Spleen (tissue), 11 donors: ENCODE data around the gene MOB1B. TPM values are rescaled to one million over a fixed set of nuclear protein-coding genes. Genes with fewer than 3 reads are reported as not detected.
A peak's percentile ranks its signal among the peaks of the same experiment; 100 is the strongest.

ENCODE experiments used
- DNase-seq: peaks from one replicate; pipeline ENCODE4 v3.0.0-alpha.2; 2020
- H3K27ac ChIP-seq, 8 donors: fragments of 200-600 bp; sonication (generic) in 7 of 8; 1 replicate in 4 of 8; 2 replicates in 4 of 8; pipeline versions ENCODE4 v1.5.0 to v1.8.0; 2016 to 2021; ENCODE audit warnings: inconsistent platforms in 4 of 8, mild to moderate bottlenecking in 4 of 8, moderate library complexity in 1 of 8
- H3K27me3 ChIP-seq, 7 donors: fragments of 200-600 bp; sonication (generic) in 6 of 7; replicated peaks in 1 of 7; 1 replicate in 4 of 7; 2 replicates in 3 of 7; pipeline versions ENCODE4 v1.5.0 to v1.8.0; 2016 to 2021; ENCODE audit warnings: inconsistent platforms in 3 of 7, mild to moderate bottlenecking in 1 of 7
- H3K36me3 ChIP-seq, 6 donors: fragments of 200-600 bp; sonication (generic) in 5 of 6; 1 replicate in 4 of 6; 2 replicates in 2 of 6; pipeline versions ENCODE4 v1.5.0 to v1.8.0; 2016 to 2021; ENCODE audit warnings: inconsistent platforms in 2 of 6
- H3K4me1 ChIP-seq, 6 donors: fragments of 200-600 bp; sonication (generic) in 5 of 6; 1 replicate in 3 of 6; 2 replicates in 3 of 6; pipeline versions ENCODE4 v1.5.0 to v1.8.0; 2016 to 2021; ENCODE audit warnings: inconsistent platforms in 3 of 6
- H3K4me3 ChIP-seq, 8 donors: fragments of 200-600 bp; sonication (generic) in 7 of 8; 1 replicate in 4 of 8; 2 replicates in 4 of 8; pipeline versions ENCODE4 v1.5.0 to v1.8.0; 2016 to 2021; ENCODE audit warnings: inconsistent platforms in 4 of 8, mild to moderate bottlenecking in 4 of 8, moderate library complexity in 2 of 8
- H3K9me3 ChIP-seq, 8 donors: fragments of 200-600 bp; sonication (generic) in 7 of 8; 1 replicate in 4 of 8; 2 replicates in 4 of 8; pipeline versions ENCODE4 v1.5.0 to v1.8.0; 2016 to 2021; ENCODE audit warnings: inconsistent platforms in 4 of 8
- POLR2A ChIP-seq, 3 donors: fragments of 450-650 bp; IDR thresholded peaks; one replicate each; pipeline ENCODE4 v1.5.1; 2017; ENCODE audit warnings: antibody characterized with exemption in 3 of 3, mild to moderate bottlenecking in 1 of 3
- POLR2AphosphoS5 ChIP-seq, 3 donors: sonication (generic); formaldehyde crosslinking; IDR thresholded peaks; one replicate each; pipeline ENCODE4 v1.5.1; 2017; ENCODE audit warnings: antibody characterized with exemption in 3 of 3
- WGBS, 5 donors: extraction: QIAGEN DNeasy Blood & Tissue Kit in 3 of 5; methylation state at CpG; one replicate each; pipeline versions ENCODE4 v1.1.5 to v1.1.7; 2013 to 2018; 5-methylcytosine and 5-hydroxymethylcytosine counted together
- intact Hi-C: fragments of 100-400 bp; cut with DNase I; formaldehyde crosslinking; loops from one replicate; pipeline ENCODE4 v1.15.0; 2023; ENCODE audit warnings: low total_unique reads
- polyA plus RNA-seq, 3 donors: library from polyadenylated mRNA; stranded (reverse); fragments of 200-250 nt; gene quantifications; one replicate each; pipeline ENCODE4 v1.2.1, GENCODE V29; 2013
- total RNA-seq, 7 donors: library from RNA; depleted of rRNA in 3 of 7; stranded (reverse); fragments of >200 nt in 3 of 7; fragmentation: NEBNext Ultra II Directional in 4 of 7; extraction: Animal tissue kit (Norgen Biotek cat#: 25700) in 4 of 7; gene quantifications; one replicate each; pipeline versions ENCODE4 v1.1.0 to v1.2.1, GENCODE V29; 2016 to 2021
- TF ChIP-seq, protein P1 (sequence below), 11 experiments: fragments of 200-600 bp in 7 of 11; fragments of 450-650 bp in 4 of 11; sonication (generic) in 4 of 11; IDR thresholded peaks in 8 of 11; conservative IDR thresholded peaks in 3 of 11; 1 replicate in 7 of 11; 2 replicates in 4 of 11; pipeline versions ENCODE4 v1.4.0 to v1.8.0; 2016 to 2021; ENCODE audit warnings: antibody characterized with exemption in 11 of 11, inconsistent platforms in 4 of 11, mild to moderate bottlenecking in 1 of 11
- donor health status: healthy with polysubstance abuse.
- donor health status: DM: no; HTN: no; CAD: no; lungs with moderate emphysema.
- donor health status: DM: no; HTN: no; CAD: no.
- donor health status: Bipolar disorder and iron deficiency.
- donor health status: healthy.
- donor health status: DM: no; HTN: no; CAD: no.
- donor health status: DM: yes; HTN: yes; CAD: no.

Gene MOB1B
- total and polyA plus RNA-seq, 10 donors = 3.5 to 29.6 (median 22.7) TPM

DNA sequence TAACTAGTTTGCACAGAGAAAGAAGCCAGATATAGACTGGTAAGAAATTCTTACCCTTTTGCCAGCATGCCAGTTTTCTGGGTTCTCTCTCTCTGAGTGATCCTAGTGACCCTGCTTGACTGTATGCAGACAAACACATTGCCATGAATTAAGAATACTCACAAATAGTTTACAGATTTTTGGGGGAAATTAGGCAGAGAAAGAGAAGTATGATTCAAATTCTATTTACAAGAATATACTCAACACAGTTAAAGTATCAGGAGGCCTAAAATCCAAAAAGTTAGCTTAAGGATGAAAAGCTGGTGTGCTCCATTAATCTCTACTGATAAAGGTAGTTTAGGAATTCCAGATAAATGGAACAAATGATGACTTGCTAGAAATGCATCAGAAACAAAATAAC is 18.4 kb downstream of the MOB1B start:
- no peak overlapping the region for H3K27ac ChIP-seq
- peaks cover 0 to 12% (median 7%) of the 10 kb centered on the region in 6 donors for H3K4me1 ChIP-seq
- no peak overlapping the region for H3K4me3 ChIP-seq
- TF ChIP-seq, protein P1, sequence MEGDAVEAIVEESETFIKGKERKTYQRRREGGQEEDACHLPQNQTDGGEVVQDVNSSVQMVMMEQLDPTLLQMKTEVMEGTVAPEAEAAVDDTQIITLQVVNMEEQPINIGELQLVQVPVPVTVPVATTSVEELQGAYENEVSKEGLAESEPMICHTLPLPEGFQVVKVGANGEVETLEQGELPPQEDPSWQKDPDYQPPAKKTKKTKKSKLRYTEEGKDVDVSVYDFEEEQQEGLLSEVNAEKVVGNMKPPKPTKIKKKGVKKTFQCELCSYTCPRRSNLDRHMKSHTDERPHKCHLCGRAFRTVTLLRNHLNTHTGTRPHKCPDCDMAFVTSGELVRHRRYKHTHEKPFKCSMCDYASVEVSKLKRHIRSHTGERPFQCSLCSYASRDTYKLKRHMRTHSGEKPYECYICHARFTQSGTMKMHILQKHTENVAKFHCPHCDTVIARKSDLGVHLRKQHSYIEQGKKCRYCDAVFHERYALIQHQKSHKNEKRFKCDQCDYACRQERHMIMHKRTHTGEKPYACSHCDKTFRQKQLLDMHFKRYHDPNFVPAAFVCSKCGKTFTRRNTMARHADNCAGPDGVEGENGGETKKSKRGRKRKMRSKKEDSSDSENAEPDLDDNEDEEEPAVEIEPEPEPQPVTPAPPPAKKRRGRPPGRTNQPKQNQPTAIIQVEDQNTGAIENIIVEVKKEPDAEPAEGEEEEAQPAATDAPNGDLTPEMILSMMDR (IDR thresholded peaks at IDR 0.05 in 8 of 11, conservative IDR thresholded peaks at IDR 0.05 in 3 of 11) = no peak
- TF ChIP-seq POLR2AphosphoS5 (IDR thresholded peaks at IDR 0.05) = no peak
- no peak for TF ChIP-seq POLR2A (IDR thresholded peaks at IDR 0.05)
- H3K27me3 ChIP-seq = no peaks in the 10 kb centered on the region
- no peak for DNase-seq
- H3K36me3 ChIP-seq = no peaks in the 10 kb centered on the region
- H3K9me3 ChIP-seq = peaks cover 0 to 7% (median 0%) of the 10 kb centered on the region in 8 donors
- intact Hi-C loops = loop anchor here (10.0 kb wide), 1 partner anchor 64 kb away; no protein-coding TSS in a partner anchor

DNA sequence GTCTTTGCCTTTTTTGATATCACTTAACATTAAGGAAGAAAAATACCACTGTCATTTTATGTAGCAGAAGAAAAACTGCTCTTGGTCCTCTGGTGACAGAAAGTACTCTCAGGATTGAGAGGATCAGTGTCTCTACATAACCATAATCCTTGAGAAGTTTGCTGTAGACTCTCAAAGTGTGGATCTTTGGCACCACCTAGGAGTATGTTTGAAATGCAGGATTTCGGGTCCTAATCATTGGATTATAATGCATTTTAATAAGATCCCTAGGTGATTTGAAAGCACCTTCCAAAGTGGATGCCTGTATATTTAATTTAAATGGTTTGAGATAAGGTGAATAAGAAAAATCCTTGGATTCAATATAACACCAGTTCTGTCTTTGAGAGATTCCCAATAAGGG is 23.2 kb downstream of the MOB1B start:
- Histone ChIP-seq H3K36me3 (no peaks in the 10 kb centered on the region), H3K27me3 (no peaks in the 10 kb centered on the region), H3K4me1 (peaks cover 7 to 41% (median 34%) of the 10 kb centered on the region in 6 donors), H3K4me3 (no peak overlapping the region), H3K9me3 (peaks cover 0 to 4% (median 0%) of the 10 kb centered on the region in 8 donors), H3K27ac (peak overlapping the region in 3 of 8 donors; percentile 18 to 58 (median 44))
- 78 to 98% (median 91%) methylated on average over 1 of the region's 1 CpG for WGBS, 5 donors
- TF ChIP-seq POLR2AphosphoS5 (IDR thresholded peaks at IDR 0.05) (no peak), POLR2A (IDR thresholded peaks at IDR 0.05) (no peak)
- TF ChIP-seq, protein P1 (IDR thresholded peaks at IDR 0.05 in 8 of 11, conservative IDR thresholded peaks at IDR 0.05 in 3 of 11) = no peak
- no peak for DNase-seq
- intact Hi-C loops = loop anchor here (10.0 kb wide), 1 partner anchor 59 kb away; no protein-coding TSS in a partner anchor

DNA sequence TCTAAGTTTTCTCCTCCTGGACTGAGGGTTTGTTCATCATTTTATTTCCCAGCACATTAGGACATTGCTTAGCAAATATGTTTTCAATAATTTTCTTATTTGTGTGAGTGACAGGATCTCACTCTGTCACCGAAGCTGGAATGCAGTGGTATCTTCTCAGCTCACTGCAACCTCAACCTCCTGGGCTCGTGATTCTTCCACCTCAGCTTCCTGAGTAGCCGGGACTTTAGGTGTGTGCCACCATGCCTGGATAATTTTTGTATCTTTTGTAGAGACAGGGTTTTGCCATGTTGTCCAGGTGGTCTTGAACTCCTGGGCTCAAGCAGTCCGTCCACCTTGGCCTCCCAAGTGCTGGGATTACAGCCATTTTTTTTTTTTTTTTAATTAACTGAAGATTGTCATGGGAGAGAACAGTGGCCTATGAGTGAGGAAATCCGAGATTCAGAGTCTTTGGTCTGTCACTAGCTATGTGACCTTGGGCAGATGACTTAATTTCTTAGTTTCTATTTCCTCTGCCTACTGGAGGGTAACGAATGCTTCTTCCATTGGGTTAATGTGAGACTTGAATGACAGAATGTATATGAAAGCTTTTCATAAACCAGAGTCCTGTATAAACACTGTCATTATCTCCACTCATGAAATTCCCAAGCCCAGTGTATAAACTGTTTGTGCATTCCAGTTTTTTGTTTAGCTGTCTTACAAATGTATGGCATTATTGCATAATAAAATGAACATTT is 23.9 kb downstream of the MOB1B start:
- WGBS, 5 donors = 26 to 38% (median 32%) methylated on average over 6 of the region's 6 CpGs
- Histone ChIP-seq H3K4me3 (no peak overlapping the region), H3K27ac (peak overlapping the region in 3 of 8 donors; percentile 18 to 58 (median 44)), H3K27me3 (no peaks in the 10 kb centered on the region), H3K9me3 (no peaks in the 10 kb centered on the region), H3K36me3 (no peaks in the 10 kb centered on the region), H3K4me1 (peaks cover 7 to 47% (median 38%) of the 10 kb centered on the region in 6 donors)
- DNase-seq = no peak
- no peak for TF ChIP-seq POLR2A (IDR thresholded peaks at IDR 0.05)
- TF ChIP-seq POLR2AphosphoS5 (IDR thresholded peaks at IDR 0.05) = no peak
- TF ChIP-seq, protein P1 (IDR thresholded peaks at IDR 0.05 in 8 of 11, conservative IDR thresholded peaks at IDR 0.05 in 3 of 11) = no peak
- intact Hi-C loops = loop anchor here (10.0 kb wide), 1 partner anchor 59 kb away; no protein-coding TSS in a partner anchor

DNA sequence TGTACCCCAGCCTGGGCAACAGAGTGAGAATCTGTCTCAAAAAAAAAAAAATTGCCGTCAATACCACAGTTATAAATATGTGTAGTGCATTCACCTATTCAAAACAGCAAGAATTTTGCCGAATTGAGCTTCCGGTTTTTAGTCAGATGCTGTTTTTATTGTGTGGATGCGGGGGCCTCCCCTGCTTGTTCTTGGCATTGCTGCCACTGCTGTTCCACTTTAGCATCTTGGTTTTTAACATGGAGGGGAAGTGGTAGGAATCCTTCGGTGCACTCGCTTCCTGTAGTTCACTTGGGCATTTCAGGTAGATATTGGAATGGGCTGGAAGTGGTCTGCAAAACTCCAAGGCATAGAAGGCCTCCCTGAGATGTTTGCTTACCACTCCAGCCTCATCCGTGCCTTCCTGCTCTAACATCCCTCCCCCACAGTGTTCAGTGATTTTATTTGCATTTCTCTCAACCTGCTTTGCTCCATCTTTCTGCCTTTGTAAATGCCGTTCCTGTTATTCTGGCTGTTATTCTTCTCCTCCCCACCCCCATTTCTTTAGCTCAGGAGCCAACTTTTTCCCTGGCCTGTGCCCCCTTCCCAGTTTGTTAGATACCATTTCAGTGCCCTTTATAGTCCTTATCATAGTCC is 25.5 kb downstream of the MOB1B start:
- no peaks in the 10 kb centered on the region for H3K27me3 ChIP-seq
- peak overlapping the region in 1 of 8 donors; percentile 23 for H3K4me3 ChIP-seq
- TF ChIP-seq POLR2A (IDR thresholded peaks at IDR 0.05) (no peak), POLR2AphosphoS5 (IDR thresholded peaks at IDR 0.05) (no peak)
- TF ChIP-seq, protein P1 (IDR thresholded peaks at IDR 0.05 in 8 of 11, conservative IDR thresholded peaks at IDR 0.05 in 3 of 11) = no peak
- no peaks in the 10 kb centered on the region for H3K36me3 ChIP-seq
- H3K4me1 ChIP-seq = peaks cover 7 to 56% (median 38%) of the 10 kb centered on the region in 6 donors
- intact Hi-C loops = loop anchor here (10.0 kb wide), 1 partner anchor 57 kb away; no protein-coding TSS in a partner anchor
- no peak for DNase-seq
- H3K27ac ChIP-seq = peak overlapping the region in 6 of 8 donors; percentile 11 to 68 (median 52)
- H3K9me3 ChIP-seq = peaks cover 0 to 2% (median 0%) of the 10 kb centered on the region in 8 donors
- 30 to 57% (median 35%) methylated on average over 8 of the region's 8 CpGs for WGBS, 5 donors
